Hepatocyte (in vitro differentiated cells): ENCODE results near the gene SUSD3.

Source experiments
- CTCF ChIP-seq: fragments of 200-600 bp; sonication (generic); IDR thresholded peaks from 2 replicates; pipeline ENCODE4 v1.5.1; 2016; ENCODE audit warnings: antibody characterized with exemption, mild to moderate bottlenecking; ENCODE audit not compliant: poor library complexity
- EZH2 ChIP-seq: fragments of 200-600 bp; sonication (generic); IDR thresholded peaks from 2 replicates; pipeline ENCODE4 v1.6.1; 2016; ENCODE audit warnings: antibody characterized with exemption, mild to moderate bottlenecking, borderline replicate concordance
- EZH2phosphoT487 ChIP-seq: fragments of 200-600 bp; sonication (generic); IDR thresholded peaks from one replicate; pipeline ENCODE4 v1.6.1; 2018; ENCODE audit warnings: antibody characterized with exemption, mild to moderate bottlenecking, low read depth, moderate library complexity; ENCODE audit not compliant: unreplicated experiment, severe bottlenecking

- TF ChIP-seq CTCF (no peak), EZH2phosphoT487 (no peak), EZH2 (no peak)
These were observed 32.8 kb upstream of the SUSD3 start for GRCh38 chr9:93025736-93026135.
